HepG2 (cell line): ENCODE data around the gene DYNC1LI2. TPM values are rescaled to one million over a fixed set of nuclear protein-coding genes. Genes with fewer than 3 reads are reported as not detected.

ENCODE experiments used
- ADNP ChIP-seq: sonication (generic); formaldehyde crosslinking; IDR thresholded peaks from 2 replicates; pipeline ENCODE4 v1.4.0; 2020; ENCODE audit warnings: missing genetic modification reagents
- BORCS8-MEF2B ChIP-seq: sonication (generic); formaldehyde crosslinking; IDR thresholded peaks from 2 replicates; pipeline ENCODE4 v1.8.0; 2022; ENCODE audit warnings: mild to moderate bottlenecking, missing genetic modification reagents
- CSRNP1 ChIP-seq: sonication (generic); formaldehyde crosslinking; IDR thresholded peaks from 2 replicates; pipeline ENCODE4 v1.8.1; 2023; ENCODE audit warnings: mild to moderate bottlenecking, missing genetic modification reagents
- DNMT1 ChIP-seq: sonication (generic); formaldehyde crosslinking; IDR thresholded peaks from 2 replicates; pipeline ENCODE4 v1.5.1; 2020; ENCODE audit warnings: mild to moderate bottlenecking, missing genetic modification reagents
- FOXP4 ChIP-seq: sonication (generic); formaldehyde crosslinking; IDR thresholded peaks from 2 replicates; pipeline ENCODE4 v1.4.0; 2020; ENCODE audit warnings: missing genetic modification reagents
- HNF1A ChIP-seq, 2 experiments: sonication (generic) in 1 of 2; formaldehyde crosslinking in 1 of 2; IDR thresholded peaks; 2 replicates each; pipeline versions ENCODE4 v1.4.0 to v1.6.1; 2016 to 2020; ENCODE audit warnings: borderline replicate concordance in 1 of 2, low read depth in 1 of 2, mild to moderate bottlenecking in 1 of 2, missing genetic modification reagents in 1 of 2
- ISL2 ChIP-seq: sonication (generic); formaldehyde crosslinking; IDR thresholded peaks from 2 replicates; pipeline ENCODE4 v1.5.0; 2020; ENCODE audit warnings: missing genetic modification reagents
- KMT2A ChIP-seq: sonication (generic); formaldehyde crosslinking; IDR thresholded peaks from 2 replicates; pipeline ENCODE4 v1.4.0; 2020; ENCODE audit warnings: missing genetic modification reagents
- MAX ChIP-seq: IDR thresholded peaks from 2 replicates; pipeline ENCODE4 v1.6.1; 2012; ENCODE audit warnings: inconsistent platforms
- MED1 ChIP-seq: sonication (generic); formaldehyde crosslinking; IDR thresholded peaks from 2 replicates; pipeline ENCODE4 v1.4.0; 2020; ENCODE audit warnings: missing genetic modification reagents
- STAT6 ChIP-seq: sonication (generic); formaldehyde crosslinking; IDR thresholded peaks from 2 replicates; pipeline ENCODE4 v1.4.0; 2020; ENCODE audit warnings: missing genetic modification reagents, mild to moderate bottlenecking, borderline replicate concordance
- ZIK1 ChIP-seq: sonication (generic); formaldehyde crosslinking; IDR thresholded peaks from 2 replicates; pipeline ENCODE4 v1.5.0; 2020; ENCODE audit warnings: mild to moderate bottlenecking, low read depth, missing genetic modification reagents, borderline replicate concordance
- ZKSCAN1 ChIP-seq: fragments of 150-350 bp; IDR thresholded peaks from 2 replicates; pipeline ENCODE4 v1.6.1; 2014; ENCODE audit warnings: low read length
- ZNF10 ChIP-seq: sonication (generic); formaldehyde crosslinking; IDR thresholded peaks from 2 replicates; pipeline ENCODE4 v1.4.0; 2020; ENCODE audit warnings: mild to moderate bottlenecking, low read depth, missing genetic modification reagents, borderline replicate concordance
- ZNF232 ChIP-seq: sonication (generic); formaldehyde crosslinking; IDR thresholded peaks from 2 replicates; pipeline ENCODE4 v1.4.0; 2020; ENCODE audit warnings: missing genetic modification reagents, borderline replicate concordance
- ZNF264 ChIP-seq: sonication (generic); formaldehyde crosslinking; IDR thresholded peaks from 2 replicates; pipeline ENCODE4 v1.4.0; 2020; ENCODE audit warnings: missing genetic modification reagents
- ZNF331 ChIP-seq: sonication (generic); formaldehyde crosslinking; IDR thresholded peaks from 2 replicates; pipeline ENCODE4 v1.4.0; 2020; ENCODE audit warnings: missing genetic modification reagents
- ZNF430 ChIP-seq: sonication (generic); formaldehyde crosslinking; IDR thresholded peaks from 2 replicates; pipeline ENCODE4 v1.9.0; 2021; ENCODE audit warnings: mild to moderate bottlenecking, missing genetic modification reagents
- ZNF44 ChIP-seq: sonication (generic); formaldehyde crosslinking; IDR thresholded peaks from 2 replicates; pipeline ENCODE4 v1.5.1; 2020; ENCODE audit warnings: mild to moderate bottlenecking, missing genetic modification reagents
- polyA plus RNA-seq, 8 experiments: library from polyadenylated mRNA; depleted of rRNA in 3 of 8; stranded (reverse) in 7 of 8; unstranded in 1 of 8; fragments of >200 nt; fragmentation: Illumina TruSeq in 4 of 8; extraction: Trizol in 4 of 8; gene quantifications; 2 replicates each; pipeline versions ENCODE4 v1.2.1 to v1.2.3, GENCODE V29; 2011 to 2016; ENCODE audit warnings: low read depth in 4 of 8, missing spikeins in 1 of 8, mixed read lengths in 1 of 8; ENCODE audit not compliant: insufficient read depth in 1 of 8
- total RNA-seq, 5 experiments: library from RNA; depleted of rRNA; stranded (reverse); fragments of >200 nt; fragmentation: Illumina TruSeq; extraction: Trizol; gene quantifications; 2 replicates each; pipeline ENCODE4 v1.2.3, GENCODE V29; 2016; ENCODE audit warnings: low read depth in 1 of 5

The DYNC1LI2 gene
- total and polyA plus RNA-seq, 2 of the 13 experiments (the other 11 are each of a cell fraction or from before 2014, with no cell fraction given), result 65.5 to 135 TPM

- TF ChIP-seq FOXP4 (CRISPR knock-in tag) (no peak), MAX (peak; percentile 78), ZNF10 (CRISPR knock-in tag) (no peak), ZNF331 (CRISPR knock-in tag) (no peak), CSRNP1 (CRISPR knock-in tag) (no peak), BORCS8-MEF2B (CRISPR knock-in tag) (0 out of 2 replicates have a peak, but pooled peaks have one; percentile 35), ZNF264 (CRISPR knock-in tag) (no peak), MED1 (CRISPR knock-in tag) (no peak), DNMT1 (CRISPR knock-in tag) (no peak), ADNP (no peak), STAT6 (CRISPR knock-in tag) (no peak), ISL2 (CRISPR knock-in tag) (no peak), HNF1A (IDR thresholded peaks at IDR 0.05; ENCODE audit: low read depth) (no peak), HNF1A (CRISPR knock-in tag; IDR thresholded peaks at IDR 0.05; ENCODE audit: borderline replicate concordance) (no peak), ZKSCAN1 (no peak), ZNF44 (no peak), KMT2A (peak; percentile 60), ZNF430 (peak; percentile 57; the same call in 1 of the 2 replicates), ZNF232 (no peak), ZIK1 (no peak)
These were observed 55.3 kb downstream of the DYNC1LI2 start (continued) for GRCh38 chr16:66695935-66696668.
